ENCODE measurements around the gene TP53TG5.

GRCh38 chr20:45347936-45348778 lies 30.0 kb downstream of the TP53TG5 start, which contains the start of gene SDC4:
- TF ChIP-seq ATF3 (IDR thresholded peaks at IDR 0.05; ENCODE audit: insufficient read depth, low read depth, low read length) (no peak), CBX5 (IDR thresholded peaks at IDR 0.05; ENCODE audit: low read depth, low read length) (no peak), POLR2A (IDR thresholded peaks at IDR 0.05; ENCODE audit: control extremely low read depth in 1 of 2, low read depth in 2 of 2, low read length in 2 of 2) (peak; percentile 96), CTCF (IDR thresholded peaks at IDR 0.05; ENCODE audit: control extremely low read depth in 1 of 3, insufficient read depth in 1 of 3, low read depth in 1 of 3, low read length in 3 of 3) (no peak), CREB1 (IDR thresholded peaks at IDR 0.05) (no peak), SIRT6 (IDR thresholded peaks at IDR 0.05; ENCODE audit: low read length) (no peak)

All from H1 (cell line).